ENCODE data around the gene ATP5MC3.
"Not testable (repeated sequence)": the region's sequence is repeated elsewhere in the genome, so short reads cannot be mapped to it uniquely, and the experiment has no call there.

The ATP5MC3 gene

DNA sequence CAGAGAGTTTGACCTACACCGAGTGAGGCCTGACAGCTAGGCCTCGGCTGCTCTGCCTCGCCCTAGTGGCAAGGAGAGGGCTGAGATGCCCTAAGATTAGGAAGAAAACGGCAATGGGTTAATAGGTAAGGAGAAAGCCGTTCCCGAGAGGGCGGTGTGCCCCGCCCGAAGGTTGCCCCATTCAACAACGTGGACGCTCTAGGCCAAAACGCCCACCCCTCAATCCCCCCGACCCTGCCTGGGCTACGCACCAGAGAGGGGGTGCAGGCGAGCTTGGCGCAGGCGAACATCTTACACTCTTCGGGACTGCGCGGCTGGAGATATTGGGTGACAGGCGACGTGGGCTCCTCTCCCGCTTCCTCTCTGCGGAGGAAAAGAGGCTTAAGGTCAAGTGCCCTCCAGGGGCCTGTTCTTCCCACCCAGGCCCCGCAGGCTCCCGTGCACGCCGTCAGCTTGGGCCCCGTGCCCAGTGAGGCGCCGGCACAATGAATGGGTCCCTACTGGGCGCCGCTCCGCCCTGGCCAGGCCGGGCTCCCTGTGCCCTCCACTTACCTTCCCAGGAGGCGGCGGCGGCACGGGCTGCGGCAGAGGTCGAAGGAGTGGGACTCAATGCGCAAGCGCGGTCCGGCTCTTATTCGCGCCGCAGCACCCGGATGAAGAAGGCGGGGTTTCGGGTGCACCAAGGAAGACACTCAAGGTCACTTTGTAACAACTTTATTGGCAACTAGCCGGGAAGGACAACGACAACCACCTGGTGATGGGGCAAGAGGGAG, at the start of gene ATP5MC3:
TSS of gene ATP5MC3 (minus strand) at position 607 of the 773 bp plus-strand sequence. CDS start at position 290, 317 bp downstream.
- DNase-seq = peak; percentile 65

DNA sequence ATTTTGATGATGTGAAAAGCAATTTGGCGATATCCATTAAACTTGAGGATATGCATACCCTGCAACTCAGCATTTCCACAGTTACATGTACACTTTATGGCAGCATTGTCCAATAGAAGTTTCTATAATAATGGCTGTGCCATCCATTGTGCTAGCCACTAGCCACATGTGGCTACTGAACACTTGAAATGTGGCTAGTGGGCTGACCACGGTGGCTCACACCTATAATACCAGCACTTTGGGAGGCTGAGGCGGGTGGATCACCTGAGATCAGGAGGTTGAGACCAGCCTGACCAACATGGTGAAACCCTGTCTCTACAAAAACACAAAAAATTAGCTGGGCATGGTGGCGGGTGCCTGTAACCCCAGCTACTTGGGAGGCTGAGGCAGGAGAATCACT, 47.1 kb upstream of the ATP5MC3 start:
- not testable (repeated sequence) for DNase-seq

DNA sequence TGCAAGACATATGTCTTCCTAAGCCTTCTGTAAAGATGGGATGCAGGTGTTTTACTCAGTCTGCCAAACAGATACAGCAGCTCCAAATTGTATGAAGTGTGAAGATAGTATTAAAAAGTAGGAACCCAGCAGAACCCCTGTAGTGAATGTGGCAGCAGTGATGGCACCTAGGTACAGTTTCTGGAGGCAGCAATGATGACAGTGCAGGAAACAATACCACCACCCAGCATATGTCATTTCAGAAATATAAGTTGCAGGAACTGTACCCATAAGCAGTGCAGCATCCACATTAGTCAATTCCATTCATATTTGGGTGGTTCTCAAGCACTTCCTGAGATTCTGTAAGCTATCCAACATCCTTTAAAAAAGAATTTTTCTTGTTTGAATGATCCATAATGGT, 46.7 kb upstream of the ATP5MC3 start:
- DNase-seq = no peak

DNA sequence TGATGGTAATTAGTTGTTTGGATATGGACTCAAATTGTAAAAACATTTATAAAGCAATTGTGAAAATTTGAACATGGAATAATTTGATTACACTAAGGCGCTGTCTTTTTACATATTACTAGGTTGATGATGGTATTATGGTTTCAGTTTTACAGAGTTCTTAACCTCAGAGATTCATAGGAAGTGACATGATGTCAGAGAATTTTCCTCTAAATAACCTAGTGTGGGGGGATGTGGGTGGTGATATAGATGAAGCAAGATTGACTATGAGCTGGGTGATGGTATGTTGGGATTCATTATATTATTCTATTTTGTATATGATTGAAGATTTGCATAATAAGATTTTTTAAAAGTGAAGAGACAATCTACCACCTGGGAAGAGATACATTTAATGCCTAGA, 45.9 kb upstream of the ATP5MC3 start:
- DNase-seq = no peak

DNA sequence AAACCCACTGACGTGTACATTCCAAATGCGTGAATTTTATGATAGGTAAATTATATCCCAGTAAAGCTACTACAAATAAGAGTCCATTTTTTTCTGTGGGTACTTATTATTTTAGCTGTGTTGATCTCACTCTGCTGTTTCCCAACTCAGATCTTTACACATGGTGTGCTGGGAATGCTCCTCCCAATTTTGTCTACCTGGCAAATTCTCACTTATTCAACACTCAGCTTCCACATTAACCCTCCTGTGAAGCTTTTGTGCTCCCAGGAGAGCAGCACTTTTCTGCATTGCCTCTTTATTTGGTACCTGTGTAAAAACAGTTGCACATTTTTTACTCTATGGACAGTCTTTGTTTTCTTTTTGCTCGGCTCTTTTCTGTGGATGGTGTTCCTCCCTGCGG, 38.6 kb upstream of the ATP5MC3 start:
- DNase-seq = no peak

DNA sequence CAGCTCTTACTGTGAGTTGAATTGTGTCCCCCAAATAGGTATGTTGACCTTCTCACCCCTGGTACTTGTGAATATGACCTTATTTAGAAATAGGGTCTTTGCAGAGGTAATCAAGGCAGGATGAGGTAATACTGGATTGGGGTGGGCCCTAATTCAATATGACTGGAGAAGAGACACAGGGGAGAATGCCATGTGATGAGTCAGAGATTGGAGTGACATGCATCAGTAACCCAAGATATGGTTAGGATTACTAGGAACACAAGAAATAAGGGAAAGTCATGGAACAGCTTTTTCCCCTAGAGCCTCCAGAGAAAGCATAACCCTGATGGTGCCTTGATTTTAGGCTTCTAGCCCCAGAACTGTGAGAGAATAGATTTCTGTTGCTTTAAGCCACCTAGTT, 37.0 kb upstream of the ATP5MC3 start:
- DNase-seq = no peak

DNA sequence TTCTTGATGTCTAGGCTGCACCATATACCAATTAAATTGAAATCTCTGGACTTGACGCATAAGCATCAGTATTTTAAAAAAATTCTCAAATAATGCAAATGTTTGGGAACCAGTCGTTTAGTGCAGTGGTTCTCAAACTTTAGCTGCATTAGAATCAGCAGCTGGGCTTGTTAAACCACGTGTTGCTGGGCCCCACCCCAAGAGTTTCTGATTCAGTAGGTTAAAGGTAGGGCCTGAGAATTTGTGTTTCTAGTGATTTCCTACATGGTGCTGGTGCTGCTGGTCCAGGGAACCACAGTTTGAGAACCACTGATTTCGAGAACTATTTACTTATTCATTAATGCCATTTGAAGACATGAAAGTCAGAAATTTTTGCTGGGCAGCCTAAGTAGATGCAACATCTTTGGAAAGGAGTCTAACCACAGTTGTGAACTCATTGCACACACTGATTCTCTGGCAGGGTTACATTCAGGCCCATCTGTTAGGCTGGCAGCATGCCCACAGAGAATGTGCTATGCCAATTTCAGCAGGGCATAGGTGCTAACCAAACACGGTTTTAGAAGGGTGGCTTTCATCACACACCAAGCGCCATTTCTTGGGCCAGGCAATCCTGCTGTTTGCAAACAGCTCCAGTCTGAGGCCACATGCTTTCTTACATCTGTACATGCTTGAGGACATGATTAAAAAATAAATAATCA, 26.4 kb upstream of the ATP5MC3 start:
- no peak for DNase-seq

DNA sequence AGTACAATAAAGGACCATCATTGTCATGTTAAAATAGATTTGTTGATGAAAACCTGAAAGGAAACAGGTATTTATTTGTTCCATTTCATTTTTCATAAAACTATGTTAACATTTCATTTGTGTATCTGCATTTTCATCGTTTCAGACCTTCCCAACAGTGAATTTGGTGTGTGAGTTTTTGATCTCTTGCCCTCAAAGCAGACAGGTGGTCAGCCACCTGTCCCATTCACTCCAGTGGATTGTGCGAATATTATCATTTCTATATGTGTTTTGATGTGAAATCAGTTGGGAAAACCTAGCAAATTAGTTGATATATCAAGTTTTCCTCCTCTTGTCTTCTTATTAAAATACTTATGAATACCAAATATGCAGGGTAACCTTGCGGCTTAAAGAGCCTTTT, 25.4 kb upstream of the ATP5MC3 start:
- no peak for DNase-seq

DNA sequence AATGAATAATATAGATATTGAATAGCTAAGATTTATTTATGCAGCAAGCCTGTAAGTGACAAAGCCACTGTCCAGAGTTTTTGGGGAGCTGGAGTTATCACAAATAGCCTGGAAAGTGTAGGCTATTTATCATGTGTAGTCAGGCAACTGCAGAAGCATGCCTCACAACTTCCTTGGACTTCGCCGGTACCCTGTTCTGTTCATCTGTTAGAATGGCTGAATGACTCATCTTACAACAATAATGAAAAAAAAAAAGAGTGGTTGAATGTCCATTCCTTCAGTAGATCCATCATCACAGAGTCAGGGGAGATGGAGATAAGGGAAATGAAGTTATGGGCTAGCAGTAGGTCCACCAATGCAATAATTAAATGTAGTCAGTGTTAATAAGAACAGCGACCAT, 24.0 kb upstream of the ATP5MC3 start:
- DNase-seq = no peak

DNA sequence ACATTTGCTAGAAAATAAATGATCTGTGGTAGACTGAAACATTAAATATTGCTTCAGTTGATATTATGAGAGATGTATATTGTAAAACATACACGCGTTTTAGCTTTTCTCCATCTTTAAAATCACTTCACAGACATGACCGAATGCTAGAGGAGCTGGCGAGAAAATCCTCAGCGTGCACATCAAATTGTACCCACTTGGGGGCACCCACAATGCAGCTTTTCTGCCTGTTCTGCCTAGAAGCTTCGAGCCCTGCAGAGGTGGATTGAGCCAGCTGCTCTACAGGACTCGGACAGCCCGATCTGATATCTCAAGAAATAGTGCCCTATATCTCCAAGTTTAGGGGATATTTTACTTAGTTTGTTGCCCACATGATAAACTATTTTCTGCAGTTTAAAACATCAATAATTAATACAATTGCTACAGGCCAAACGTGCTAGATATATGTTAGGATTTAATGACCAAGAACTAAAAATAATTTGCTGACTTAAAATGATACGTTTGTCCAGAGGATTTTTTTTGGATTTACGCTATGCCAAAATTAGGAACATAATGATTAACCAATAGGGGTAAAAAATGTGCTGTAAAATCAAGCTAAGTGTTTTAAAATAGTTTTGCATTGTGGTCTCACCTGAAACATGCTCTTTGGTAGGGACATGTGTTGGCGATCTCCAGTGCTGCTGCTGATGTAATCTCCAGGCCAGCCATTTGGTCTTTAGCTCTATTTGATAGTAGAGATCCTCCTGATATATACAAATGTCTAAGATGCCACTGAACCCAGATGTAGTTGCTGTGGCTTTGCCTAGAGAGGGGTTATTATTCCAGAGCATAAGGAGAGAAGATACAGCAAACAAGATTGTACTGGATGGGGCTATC, 22.3 kb upstream of the ATP5MC3 start:
- no peak for DNase-seq

DNA sequence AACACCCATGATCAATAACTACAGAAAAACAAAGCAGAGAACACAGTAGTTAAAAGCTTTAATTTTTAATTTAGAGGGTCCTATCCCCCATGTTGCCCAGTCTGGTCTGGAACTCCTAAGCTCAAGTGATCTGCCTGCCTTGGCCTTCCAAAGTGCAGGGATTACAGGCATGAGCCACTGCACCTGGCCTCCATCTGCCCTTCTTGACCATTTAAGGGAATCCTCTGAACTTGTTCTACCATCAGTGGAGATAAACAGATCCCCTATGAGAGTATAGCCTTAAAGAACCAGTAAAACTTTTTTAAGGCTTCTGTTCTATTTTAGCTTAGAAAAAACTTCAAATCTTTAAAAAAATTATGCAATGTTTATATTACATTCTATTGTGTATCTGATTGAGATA, 13.5 kb upstream of the ATP5MC3 start:
- DNase-seq = no peak

DNA sequence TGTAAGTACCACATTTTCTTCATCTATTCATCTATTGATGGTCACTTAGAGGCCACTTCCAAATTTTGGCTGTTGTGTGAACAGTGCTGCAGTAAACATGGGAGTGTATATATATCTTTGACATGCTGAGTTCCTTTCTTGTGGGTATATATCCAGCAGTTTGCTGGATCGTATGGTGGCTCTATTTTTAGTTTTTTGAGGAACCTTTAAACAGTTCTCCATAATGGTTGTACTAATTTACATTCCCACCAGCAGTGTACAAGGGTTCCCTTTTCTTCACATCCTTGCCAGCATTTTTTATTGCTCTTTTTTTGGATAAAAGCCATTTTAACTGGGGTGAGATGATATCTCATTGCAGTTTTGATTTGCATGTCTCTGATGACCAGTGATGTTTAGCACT, 7.3 kb upstream of the ATP5MC3 start:
- no peak for DNase-seq

DNA sequence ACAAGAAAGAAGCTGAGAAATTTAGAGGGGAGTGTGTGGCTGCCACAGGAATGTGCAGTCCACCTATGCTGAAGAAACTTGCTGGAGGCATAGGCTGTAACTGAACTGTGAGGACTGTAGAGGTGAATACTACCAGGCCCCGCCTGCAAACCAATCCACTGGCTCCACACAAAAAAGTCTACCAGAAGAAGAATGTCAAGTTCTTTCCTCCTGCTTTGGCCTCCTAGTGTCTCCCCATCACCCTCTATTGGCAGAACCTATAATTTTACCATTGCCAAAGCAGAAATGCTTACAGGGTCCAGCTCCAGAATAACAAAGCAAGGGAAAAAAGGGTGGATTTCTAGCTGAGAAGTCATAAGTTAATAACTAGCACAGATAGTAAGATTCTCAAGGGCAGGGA, 5.9 kb upstream of the ATP5MC3 start:
- no peak for DNase-seq

DNA sequence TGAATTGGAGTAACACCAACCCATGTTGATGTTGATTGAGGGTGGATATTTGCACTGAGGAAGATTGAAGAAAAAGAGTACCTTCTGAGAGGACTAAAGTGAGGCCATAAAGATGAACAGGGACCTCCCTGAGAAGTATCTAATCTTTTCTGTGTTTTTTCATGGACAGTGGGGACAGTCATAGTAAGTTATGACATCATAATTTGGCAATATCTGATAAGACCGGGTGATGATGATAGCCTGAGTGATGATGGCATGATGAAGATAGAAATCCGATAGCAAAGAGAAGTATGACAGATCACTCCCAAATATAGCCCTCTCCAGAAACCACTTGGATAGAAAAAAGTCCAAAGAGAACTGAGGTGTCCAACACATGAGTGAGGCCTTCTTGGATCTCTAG, 2.2 kb upstream of the ATP5MC3 start:
- no peak for DNase-seq

DNA sequence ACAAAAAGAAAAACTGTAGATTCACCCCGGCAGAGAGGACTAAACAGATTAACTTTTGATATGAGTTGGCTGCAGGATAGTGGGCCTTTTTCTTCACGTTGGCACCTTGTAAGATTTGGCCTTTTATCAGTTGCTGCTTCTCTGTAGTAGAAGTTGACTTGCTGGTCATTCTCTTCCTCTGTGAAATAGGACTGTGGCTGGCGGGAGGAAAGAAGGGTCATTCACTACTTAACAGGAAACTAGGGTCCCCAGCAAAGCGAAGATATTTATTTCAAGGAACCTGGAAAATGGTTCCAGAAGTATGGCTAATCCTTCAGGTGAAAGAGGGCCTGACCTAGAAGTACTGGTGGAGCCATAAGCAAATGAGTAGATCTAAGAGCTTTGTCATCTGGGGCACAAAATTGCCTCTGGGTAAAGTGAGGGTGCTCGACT, 383 bp upstream of the ATP5MC3 start:
- no peak for DNase-seq

DNA sequence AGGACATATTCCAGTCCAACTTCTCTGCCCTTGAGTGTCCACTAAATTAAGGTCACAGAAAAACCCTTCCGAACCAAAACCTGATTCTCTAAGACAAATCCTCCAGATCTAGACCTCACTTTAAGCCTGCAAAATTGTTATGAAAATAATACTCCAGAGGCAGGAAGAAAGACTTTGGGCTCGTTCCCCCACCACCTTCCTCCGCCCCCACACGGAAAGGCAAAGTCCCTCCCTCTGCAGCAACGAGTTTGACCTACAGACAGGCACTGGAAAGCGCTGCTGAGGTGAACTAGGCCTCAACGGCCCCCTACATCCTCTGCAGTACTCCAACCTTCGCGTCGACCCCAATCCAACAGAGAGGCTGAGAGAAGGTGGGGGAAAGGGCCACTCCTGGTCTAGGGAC, 808 bp downstream of the ATP5MC3 start:
- no peak for DNase-seq

DNA sequence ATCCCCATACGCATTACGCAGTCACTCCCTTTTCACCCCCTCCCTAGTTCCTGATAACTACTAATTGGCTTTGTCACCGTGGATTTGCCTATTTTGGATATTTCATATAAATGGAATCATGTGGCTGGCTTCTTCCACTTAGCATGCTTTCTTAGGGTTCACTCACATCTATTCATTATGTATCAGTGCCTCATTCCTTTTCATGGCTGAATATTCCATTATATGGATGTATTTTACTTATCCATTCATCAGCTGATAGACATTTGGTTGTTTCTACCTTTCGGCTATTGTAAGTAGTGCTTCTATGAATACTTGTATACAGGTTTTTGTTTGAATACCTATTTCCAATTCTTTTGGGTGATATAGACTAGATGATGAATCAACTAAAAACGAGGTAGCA, 4.9 kb downstream of the ATP5MC3 start:
- no peak for DNase-seq

DNA sequence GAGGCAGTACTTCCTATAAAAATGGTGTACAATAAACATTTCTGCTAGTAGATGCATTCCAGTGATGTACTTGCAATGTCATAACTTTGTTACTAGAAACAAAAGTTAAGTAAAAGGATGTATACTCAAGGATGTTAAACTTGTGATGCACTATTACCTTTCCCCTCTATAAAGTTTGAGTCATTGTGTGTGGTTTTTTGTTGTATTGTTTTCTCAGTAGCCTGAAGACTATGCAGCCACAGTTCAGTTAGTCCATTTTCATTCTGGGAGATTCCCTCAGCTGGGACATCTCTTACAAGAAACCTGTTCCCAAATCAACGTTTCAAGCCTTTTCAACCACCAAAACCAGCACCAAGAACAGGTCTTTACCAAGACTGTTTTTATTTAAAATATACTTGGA, 5.6 kb downstream of the ATP5MC3 start:
- no peak for DNase-seq

DNA sequence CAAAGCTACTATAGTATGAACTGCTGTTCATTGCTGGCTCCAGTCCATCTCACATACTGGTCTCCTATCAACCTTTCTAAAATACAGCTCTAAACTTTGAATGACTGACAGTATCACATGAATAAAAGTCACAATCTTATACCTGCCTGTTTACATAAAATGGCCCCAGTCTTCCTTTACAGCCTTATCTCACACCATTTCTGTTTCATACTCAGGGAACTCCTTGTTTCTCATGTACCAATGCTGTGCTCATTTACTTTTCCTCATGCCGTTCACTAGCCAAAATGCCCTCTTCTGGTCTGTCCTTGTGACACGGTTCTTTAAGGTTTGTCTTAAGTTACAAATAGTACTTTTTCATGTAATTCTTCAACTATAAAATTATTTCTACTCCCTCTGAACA, 6.2 kb downstream of the ATP5MC3 start:
- DNase-seq = no peak

DNA sequence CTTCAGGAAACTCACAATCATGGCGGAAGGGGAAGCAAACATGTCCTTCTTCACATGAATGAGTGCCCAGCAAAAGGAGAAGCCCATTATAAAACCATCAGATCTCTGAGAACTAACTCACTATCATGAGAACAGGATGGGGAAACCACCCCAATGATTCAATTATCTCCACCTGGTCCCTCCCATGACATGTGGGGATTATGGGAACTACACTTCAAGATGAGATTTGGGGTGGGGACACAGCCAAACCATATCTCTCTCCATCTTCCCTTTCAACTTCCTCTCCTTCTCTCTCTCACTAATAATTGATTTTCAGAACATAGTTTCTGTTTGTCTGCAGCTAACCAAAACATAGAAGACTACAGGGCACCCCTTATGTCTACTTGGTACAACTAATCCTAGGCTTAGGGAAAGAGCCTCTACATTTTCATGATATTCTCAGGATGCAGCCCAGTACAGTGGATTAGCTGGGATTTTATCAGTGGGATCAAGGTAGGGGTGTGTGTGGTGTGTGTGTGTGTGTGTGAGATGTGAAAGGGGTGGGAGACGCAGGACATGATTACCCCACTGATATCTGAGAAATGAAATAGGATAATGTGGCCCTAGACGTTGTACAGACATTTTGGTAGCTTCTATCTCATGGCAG, 10.7 kb downstream of the ATP5MC3 start:
- DNase-seq = no peak

DNA sequence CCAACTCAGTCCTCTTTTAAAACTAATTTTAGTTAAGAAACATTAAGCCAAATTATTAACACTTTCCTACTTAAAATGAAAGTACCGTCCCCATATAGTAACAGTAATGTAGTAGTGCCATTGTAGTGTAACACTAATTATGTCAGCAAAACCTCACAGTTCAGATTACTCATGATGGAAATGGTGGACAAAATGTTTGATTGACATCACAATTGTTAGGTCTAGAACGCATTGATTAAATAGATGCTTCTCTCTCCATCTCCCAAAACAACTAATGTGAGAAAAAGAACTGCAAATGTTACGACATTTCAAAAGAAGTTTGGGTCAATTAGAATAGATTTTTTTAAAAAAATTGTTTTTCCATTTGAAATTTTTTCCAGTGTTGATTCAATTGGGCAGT, 12.3 kb downstream of the ATP5MC3 start:
- DNase-seq = no peak

DNA sequence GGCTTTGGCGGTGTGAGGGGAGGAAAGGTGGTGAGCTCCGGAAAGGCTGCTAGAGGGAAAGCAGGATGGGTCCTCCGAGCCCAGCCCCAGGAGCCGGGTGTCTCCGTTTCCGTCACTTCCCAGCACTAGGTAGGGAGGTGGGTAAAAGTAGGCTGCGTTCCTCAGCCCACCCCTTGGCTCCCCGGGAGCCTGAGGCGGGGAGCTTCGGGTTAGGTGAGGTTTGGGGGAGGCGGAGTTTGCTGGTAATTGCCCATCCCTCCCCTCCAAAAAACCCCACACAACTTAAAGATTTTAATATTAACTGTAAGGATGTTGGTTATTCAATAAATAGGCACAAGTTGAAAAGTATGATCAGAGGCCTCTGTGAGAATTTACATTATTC, 13.0 kb downstream of the ATP5MC3 start:
- no peak for DNase-seq
